Measurements from ENCODE around the gene JAK1. TPM values are rescaled to one million over a fixed set of nuclear protein-coding genes. Genes with fewer than 3 reads are reported as not detected.

The JAK1 gene
- total RNA-seq, 1 experiment from 2014 or later: 339 TPM

DNA sequence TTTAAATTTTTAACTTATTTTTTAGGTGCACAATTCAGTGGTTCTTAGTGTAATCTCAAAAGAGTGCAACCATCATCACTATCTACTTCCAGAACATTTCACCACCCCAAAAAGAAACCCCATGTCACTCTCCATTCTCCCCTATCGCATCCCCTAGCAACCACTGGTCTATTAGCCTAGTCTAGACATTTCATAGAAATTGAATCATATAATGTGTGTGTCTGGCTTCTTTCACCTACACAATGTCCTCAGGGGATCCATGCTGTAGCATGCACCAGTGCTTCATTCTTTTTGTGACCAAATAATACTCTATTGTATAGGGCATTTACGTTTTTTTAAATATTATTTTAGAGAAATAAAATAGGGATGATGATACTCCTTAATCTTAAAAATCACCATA is 64.7 kb downstream of the JAK1 start:
- TF ChIP-seq CTCF (conservative IDR thresholded peaks at IDR 0.05; ENCODE audit: low read depth, low read length) (no peak), EZH2 (IDR thresholded peaks at IDR 0.05; ENCODE audit: borderline replicate concordance, low read depth, low read length, poor library complexity, severe bottlenecking) (no peak)
- Histone ChIP-seq H3K4me1 (ENCODE audit: insufficient read depth, low read length, poor library complexity, severe bottlenecking) (peaks cover 84% of the 10 kb centered on the region), H3K9me3 (ENCODE audit: low read depth, low read length, poor library complexity, severe bottlenecking) (no peaks in the 10 kb centered on the region), H3K27ac (ENCODE audit: low read depth, low read length, poor library complexity, severe bottlenecking) (peak overlapping the region; percentile 29), H3K27me3 (replicated peaks; ENCODE audit: insufficient read depth, low read depth, low read length, poor library complexity) (no peaks in the 10 kb centered on the region), H3K36me3 (ENCODE audit: insufficient read depth, low read length, poor library complexity, severe bottlenecking) (no peaks in the 10 kb centered on the region), H3K4me3 (ENCODE audit: low read depth, low read length, poor library complexity, severe bottlenecking) (no peak overlapping the region)
- ChIA-PET CTCF (no interaction called here), POLR2A (ENCODE audit: low non-redundant PET) (no interaction called here)
- BruUV-seq (replicated peaks): no TSS peak
- intact Hi-C loops (cut with micrococcal nuclease; ENCODE audit: unreplicated experiment): no loop called here
- DNase-seq (ENCODE audit: low spot score): no peak

- Histone ChIP-seq H3K4me3 (ENCODE audit: low read depth, low read length, poor library complexity, severe bottlenecking) (no peak overlapping the region), H3K27ac (ENCODE audit: low read depth, low read length, poor library complexity, severe bottlenecking) (peak overlapping the region; percentile 40), H3K27me3 (replicated peaks; ENCODE audit: insufficient read depth, low read depth, low read length, poor library complexity) (no peaks in the 10 kb centered on the region), H3K9me3 (ENCODE audit: low read depth, low read length, poor library complexity, severe bottlenecking) (no peaks in the 10 kb centered on the region), H3K4me1 (ENCODE audit: insufficient read depth, low read length, poor library complexity, severe bottlenecking) (peaks cover 88% of the 10 kb centered on the region), H3K36me3 (ENCODE audit: insufficient read depth, low read length, poor library complexity, severe bottlenecking) (no peaks in the 10 kb centered on the region)
- no peak for TF ChIP-seq EZH2 (IDR thresholded peaks at IDR 0.05; ENCODE audit: borderline replicate concordance, low read depth, low read length, poor library complexity, severe bottlenecking)
- no peak for TF ChIP-seq CTCF (conservative IDR thresholded peaks at IDR 0.05; ENCODE audit: low read depth, low read length)
- ChIA-PET POLR2A (ENCODE audit: low non-redundant PET) (no interaction called here), CTCF (no interaction called here)
- DNase-seq (ENCODE audit: low spot score): no peak
- no TSS peak for BruUV-seq (replicated peaks)
- intact Hi-C loops (cut with micrococcal nuclease; ENCODE audit: unreplicated experiment): no loop called here
Observed at GRCh38 chr1:64900916-64901315, 65.4 kb downstream of the JAK1 start.

DNA sequence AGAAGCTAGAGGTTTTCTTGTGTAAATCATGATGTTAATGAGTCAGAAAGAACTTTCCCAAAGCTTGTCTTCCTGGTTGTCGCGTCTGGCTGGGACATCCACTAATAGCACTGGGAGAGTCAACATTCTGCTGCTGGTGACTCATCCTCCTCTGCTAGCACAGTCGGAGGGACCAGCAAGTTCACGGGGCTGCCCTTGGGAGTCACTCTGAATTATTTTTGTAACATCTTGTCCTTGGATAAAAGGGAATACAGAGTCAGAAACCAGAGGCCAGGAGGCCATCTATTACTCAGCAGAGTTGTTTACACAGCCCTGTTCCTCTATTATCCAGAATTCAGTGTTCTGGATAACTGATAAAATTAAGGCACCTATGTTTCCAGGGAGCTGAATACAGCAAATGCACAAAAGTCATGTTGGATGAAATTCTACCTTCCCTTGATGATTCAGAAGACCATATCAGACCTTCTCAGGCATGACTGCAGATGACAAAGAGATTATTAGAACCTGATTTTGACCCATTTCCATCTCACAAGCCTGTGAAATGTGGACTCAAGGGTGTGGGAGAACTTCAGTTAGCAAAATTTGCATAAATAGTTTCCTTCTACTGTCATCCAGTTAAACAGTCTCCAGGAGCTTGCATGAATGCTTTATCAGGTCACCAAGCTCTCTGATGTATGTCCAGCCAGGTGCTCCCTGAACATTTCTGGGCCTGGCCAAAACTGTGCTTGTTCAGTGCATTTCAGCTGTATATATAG is 68.1 kb downstream of the JAK1 start:
- Histone ChIP-seq H3K36me3 (ENCODE audit: insufficient read depth, low read length, poor library complexity, severe bottlenecking) (no peaks in the 10 kb centered on the region), H3K27ac (ENCODE audit: low read depth, low read length, poor library complexity, severe bottlenecking) (peak overlapping the region; percentile 41), H3K9me3 (ENCODE audit: low read depth, low read length, poor library complexity, severe bottlenecking) (no peaks in the 10 kb centered on the region), H3K4me3 (ENCODE audit: low read depth, low read length, poor library complexity, severe bottlenecking) (no peak overlapping the region), H3K27me3 (replicated peaks; ENCODE audit: insufficient read depth, low read depth, low read length, poor library complexity) (no peaks in the 10 kb centered on the region), H3K4me1 (ENCODE audit: insufficient read depth, low read length, poor library complexity, severe bottlenecking) (peaks cover 90% of the 10 kb centered on the region)
- intact Hi-C loops (cut with micrococcal nuclease; ENCODE audit: unreplicated experiment): loop anchor here (10.0 kb wide), 1 partner anchor 127 kb away; no protein-coding TSS in a partner anchor
- ChIA-PET CTCF (no interaction called here), POLR2A (ENCODE audit: low non-redundant PET) (interaction anchor here (0.7 kb wide), 1 partner anchor 1517 kb away, joined by 4 read pairs; no protein-coding TSS in a partner anchor)
- no peak for TF ChIP-seq CTCF (conservative IDR thresholded peaks at IDR 0.05; ENCODE audit: low read depth, low read length)
- TF ChIP-seq EZH2 (IDR thresholded peaks at IDR 0.05; ENCODE audit: borderline replicate concordance, low read depth, low read length, poor library complexity, severe bottlenecking): no peak
- BruUV-seq (replicated peaks): no TSS peak
- peak; percentile 90 for DNase-seq (ENCODE audit: low spot score)
